ENCODE data around the gene HOXA5.

DNA sequence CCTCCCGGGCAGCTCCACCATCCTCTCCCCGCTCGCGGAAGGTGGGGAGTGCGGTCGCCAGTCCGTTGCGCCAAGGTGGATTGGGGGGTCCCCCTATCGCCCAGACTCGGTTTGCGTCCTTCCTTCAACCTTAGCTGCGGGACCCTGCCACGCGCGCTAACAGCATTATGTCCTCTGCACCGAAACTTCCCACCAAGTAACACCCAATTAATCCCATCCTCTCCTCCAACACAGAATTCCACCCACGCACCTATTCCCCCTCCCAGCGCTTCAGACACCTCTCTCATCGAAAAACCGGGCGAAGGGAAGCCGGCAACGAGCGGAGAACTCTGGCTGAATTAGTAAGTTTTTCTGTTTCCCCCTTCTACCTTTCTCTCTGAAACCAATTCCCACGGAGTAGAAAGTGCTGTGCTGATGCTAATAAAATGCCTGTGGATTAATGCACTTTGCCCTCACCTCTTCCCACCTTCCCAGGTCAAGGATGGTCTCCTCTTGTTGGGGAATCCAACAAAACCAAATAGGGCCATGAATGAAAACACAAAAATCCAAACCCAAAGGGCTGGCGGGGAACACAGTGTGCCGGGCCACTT lies 8.0 kb upstream of the HOXA5 start:
- TF ChIP-seq, protein P1, sequence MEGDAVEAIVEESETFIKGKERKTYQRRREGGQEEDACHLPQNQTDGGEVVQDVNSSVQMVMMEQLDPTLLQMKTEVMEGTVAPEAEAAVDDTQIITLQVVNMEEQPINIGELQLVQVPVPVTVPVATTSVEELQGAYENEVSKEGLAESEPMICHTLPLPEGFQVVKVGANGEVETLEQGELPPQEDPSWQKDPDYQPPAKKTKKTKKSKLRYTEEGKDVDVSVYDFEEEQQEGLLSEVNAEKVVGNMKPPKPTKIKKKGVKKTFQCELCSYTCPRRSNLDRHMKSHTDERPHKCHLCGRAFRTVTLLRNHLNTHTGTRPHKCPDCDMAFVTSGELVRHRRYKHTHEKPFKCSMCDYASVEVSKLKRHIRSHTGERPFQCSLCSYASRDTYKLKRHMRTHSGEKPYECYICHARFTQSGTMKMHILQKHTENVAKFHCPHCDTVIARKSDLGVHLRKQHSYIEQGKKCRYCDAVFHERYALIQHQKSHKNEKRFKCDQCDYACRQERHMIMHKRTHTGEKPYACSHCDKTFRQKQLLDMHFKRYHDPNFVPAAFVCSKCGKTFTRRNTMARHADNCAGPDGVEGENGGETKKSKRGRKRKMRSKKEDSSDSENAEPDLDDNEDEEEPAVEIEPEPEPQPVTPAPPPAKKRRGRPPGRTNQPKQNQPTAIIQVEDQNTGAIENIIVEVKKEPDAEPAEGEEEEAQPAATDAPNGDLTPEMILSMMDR (IDR thresholded peaks at IDR 0.05): no peak
- no peak for TF ChIP-seq POLR2A (IDR thresholded peaks at IDR 0.05)
